Activated T-cell treated with anti-CD3 and anti-CD28 coated beads, Interleukin-2, amount 50 U/mL, for 48 hours (primary cell): ENCODE data around the gene NKAIN2.
"Not testable (repeated sequence)": the region's sequence is repeated elsewhere in the genome, so short reads cannot be mapped to it uniquely, and the experiment has no call there.

ENCODE experiments used
- DNase-seq, 2 experiments: peaks; one replicate each; pipeline ENCODE4 v3.0.0-alpha.2; 2020

Gene NKAIN2

DNA sequence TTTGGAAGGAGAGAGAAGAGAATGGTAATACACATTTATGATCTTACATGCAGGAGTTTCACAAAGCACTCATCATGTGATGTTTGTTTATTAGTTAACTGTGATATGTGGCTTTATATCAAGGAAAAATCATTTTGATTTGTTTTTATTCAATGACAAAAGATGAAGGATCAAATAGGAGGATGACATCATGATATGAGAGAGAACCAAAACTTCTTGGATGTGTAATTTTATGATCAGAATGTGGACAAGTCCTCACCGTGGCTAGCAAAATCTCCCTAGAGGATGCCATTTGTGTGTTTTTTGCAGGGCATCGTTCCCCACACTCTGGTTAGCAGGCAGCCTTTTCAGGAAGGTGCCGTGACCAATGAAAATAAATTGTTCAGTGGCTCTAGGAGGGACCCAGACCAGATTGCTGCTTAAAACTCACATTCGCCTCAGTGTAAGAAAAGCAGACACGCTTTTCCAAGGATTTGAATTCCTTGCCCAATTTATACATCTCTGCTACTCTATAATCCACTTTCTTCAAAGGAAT lies 552.7 kb downstream of the NKAIN2 start:
- DNase-seq = no peak

DNA sequence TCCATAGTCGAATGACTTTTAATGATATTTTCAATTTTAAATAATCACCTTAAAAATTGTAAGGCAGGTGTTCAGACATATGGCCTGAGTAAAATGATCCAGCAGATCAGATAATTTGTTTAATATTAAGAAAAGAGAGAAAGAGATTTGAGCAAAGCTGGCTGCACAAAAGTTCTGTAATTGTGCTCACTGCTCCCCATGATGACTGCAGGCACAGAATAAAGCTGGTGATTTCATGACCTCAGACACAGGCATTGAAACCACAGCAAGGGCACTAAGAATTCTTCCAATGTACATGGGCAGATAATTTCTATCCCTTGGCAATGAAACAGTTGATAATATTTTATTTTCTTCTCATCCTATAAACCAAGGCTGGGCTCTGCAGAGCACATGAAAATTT lies 553.1 kb downstream of the NKAIN2 start:
- no peak for DNase-seq

DNA sequence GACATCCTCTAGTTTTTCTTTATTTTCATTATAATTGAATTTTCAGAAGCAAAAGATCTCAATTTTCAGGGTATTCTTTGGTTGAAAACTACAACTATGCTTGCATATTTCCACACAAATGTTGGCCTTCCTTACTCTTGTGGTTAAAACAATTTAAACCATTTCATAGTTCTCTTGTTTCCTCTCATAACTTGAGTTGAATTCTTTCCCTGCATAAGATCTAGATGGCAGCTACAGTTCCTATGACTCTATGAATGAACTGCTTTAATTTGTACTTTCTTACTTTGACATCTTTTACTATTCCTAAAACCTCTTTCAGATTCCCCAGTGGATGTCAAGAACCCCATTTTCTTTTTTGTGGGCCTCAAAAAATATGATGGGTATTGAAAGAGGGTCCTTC lies 564.5 kb downstream of the NKAIN2 start:
- DNase-seq = no peak

DNA sequence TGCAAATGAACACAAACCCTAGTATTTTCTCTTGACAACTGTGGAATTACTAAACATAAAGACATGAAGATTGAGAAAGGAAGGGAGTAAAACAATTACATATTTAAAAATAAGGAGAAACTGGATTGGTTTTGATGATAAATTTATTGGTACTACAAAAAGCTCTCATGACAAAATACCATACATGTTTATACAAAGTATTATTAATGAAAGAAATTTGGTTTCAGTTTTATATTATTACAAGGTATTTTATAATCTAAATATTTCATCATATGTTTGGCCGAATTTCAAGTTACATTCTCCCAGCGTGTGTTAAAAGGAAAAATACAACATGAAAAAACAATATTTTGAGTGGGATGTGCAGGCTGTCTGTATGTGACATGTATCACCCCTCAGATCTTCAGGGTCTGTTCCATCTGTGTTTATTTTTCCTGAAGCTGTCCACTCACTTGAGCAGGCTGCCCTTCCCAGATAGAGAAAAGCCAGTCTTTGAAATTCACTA lies 568.4 kb downstream of the NKAIN2 start:
- no peak for DNase-seq

DNA sequence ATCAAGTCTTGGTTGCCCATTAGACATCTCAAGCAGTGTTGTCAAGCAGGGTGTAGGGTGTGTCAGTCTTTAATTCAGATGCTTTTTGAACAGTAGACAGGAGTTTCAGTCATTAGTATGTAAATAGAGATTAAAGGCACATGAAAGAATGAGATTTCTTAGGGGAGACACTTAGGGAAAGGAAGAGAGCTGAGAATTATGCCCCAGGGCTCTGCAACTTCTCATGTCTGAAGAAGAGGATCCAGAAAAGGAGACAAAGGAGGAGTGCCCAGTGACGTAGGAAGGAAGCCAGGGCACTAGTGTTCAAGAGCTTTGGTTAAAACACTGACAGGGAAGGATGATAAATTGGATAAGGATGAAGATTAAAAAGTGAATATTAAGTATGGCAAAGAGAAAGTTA lies 569.7 kb downstream of the NKAIN2 start:
- DNase-seq = no peak

DNA sequence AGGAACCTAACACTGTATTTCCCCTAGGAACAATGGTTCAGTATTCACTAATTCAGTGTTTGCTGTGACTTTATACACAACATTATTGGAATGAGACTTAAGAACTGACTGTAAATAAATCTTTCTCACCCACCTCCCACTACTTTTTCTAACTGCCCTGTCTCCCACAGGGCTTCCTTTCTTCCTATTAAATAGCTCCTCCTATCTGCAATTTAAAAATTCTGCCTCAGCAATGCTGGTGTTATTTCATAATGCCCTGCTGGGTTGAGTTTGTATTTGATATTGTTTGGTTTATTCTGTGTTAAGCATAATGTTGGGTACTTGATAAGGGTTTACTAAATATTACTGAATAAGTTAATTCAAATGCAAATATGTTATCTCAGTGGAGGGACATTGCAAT lies 585.5 kb downstream of the NKAIN2 start:
- no peak for DNase-seq

DNA sequence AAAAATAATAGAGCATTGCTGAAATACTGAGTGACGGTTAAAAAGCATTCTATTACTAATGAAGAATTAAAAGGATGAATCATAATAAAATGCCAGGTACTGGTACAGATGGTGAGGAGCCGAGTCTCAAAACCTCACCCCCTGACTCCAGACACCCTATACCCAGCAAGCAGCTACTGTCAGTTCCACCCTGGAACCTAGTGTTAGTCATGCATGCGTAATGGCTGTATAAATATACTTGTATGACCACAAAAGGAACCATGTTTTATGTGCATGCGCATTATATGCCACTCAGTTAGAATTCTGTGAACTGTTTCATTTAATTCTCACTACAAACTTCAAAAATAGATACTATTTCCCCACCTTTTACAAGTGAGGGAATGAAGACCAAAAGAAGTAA lies 589.9 kb downstream of the NKAIN2 start:
- no peak for DNase-seq

DNA sequence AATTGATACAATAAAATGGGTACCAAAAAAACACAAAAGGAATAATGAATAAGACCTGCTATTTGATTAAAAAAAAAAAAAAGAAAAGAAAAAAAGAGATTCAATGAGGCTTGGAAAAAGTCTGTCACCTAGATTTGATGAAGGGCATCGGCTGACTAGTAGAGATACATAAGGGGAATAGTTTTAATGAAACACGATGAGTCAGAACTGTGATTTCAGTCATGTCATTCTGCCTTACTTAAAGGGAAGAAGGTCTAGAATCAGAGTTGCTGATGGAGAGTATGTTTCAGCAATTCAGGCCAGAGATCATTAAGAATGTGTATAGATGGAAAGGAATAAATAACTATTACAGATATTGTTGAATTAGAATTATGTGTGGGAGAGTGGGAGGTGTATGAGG lies 592.7 kb downstream of the NKAIN2 start:
- DNase-seq = no peak

DNA sequence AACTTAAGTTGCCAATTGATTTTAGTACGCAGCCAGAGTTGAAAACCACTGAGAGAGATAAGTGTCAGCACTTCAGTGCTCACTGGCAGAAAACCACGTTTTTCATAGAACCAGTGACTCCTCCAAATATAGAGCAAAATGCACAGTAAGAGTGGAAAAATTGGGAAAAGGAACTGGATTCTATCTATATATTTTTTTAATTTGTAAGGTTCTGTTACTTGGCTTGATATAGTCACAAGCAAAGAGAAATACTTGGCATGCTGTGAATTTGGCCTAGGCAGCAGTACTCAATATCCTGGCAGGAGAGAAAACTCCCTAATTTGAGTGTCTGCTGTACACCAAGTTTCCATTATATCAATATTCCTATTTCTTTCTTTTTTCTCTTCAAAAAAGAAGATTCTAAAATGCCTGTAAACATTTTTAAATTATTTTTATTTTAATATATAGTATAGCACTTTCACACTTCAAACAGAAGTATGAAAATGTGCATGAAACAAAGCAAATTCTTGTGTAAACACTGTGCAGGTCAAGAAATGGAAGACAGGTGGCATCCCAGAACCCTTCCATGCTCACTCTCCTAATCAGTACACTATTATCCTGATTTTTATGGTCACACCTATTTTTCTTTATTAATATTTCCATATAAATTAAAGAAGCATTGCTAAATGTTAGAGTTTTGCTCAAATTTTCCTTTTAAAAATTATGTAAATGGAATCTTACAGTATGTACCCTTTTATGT lies 596.8 kb downstream of the NKAIN2 start:
- no peak for DNase-seq

DNA sequence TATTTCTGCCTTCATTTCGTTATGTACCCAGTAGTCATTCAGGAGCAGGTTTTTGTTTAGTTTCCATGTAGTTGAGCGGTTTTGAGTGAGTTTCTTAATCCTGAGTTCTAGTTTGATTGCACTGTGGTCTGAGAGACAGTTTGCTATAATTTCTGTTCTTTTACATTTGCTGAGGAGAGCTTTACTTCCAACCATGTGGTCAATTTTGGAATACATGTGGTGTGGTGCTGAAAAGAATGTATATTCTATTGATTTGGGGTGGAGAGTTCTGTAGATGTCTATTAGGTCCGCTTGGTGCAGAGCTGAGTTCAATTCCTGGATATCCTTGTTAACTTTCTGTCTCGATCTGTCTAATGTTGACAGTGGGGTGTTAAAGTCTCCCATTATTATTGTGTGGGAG lies 606.8 kb downstream of the NKAIN2 start:
- not testable (repeated sequence) for DNase-seq

DNA sequence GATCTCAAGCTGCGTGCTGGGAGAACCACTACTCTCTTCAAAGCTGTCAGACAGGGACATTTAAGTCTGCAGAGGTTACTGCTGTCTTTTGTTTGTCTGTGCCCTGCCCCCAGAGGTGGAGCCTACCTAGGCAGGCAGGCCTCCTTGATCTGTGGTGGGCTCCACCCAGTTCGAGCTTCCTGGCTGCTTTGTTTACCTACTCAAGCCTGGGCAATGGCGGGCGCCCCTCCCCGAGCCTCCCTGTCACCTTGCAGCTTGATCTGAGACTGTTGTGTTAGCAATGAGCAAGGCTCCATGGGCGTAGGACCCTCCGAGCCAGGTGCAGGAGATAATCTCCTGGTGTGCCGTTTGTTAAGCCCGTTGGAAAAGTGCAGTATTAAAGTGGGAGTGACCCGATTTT lies 609.0 kb downstream of the NKAIN2 start:
- DNase-seq = not testable (repeated sequence)

DNA sequence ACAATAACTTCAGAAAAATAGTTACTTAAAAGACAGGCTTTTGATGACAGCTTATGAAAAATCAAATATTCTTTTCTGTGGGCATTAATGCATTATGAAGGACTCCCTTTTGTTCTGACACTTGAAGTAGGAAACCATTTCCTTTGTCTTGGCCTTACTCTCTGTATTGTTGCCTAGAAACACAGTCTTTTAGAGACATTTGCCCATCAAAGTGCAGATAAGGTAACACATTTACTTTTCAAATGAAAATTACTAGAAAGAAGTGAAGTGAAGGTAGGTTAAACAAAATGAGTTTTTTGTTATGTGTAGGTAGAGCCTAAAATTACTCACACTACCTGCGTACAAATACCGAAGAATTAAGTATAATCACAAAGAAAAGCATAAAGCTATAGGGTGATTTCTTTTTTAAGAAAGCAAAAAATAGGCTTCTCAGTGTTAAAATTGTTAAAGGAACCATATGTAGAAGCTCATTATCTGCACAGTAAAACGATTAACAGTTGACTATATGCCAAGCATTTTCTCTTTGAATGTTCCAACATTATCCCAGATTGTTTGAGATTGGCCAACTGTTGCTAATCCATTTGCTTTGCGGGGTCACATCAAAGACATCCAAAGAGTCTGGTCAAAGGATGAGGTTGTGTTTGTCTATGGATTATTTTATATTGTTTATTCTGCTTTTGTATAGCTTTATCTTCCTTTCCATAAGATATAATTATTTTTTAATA lies 616.6 kb downstream of the NKAIN2 start:
- no peak for DNase-seq

DNA sequence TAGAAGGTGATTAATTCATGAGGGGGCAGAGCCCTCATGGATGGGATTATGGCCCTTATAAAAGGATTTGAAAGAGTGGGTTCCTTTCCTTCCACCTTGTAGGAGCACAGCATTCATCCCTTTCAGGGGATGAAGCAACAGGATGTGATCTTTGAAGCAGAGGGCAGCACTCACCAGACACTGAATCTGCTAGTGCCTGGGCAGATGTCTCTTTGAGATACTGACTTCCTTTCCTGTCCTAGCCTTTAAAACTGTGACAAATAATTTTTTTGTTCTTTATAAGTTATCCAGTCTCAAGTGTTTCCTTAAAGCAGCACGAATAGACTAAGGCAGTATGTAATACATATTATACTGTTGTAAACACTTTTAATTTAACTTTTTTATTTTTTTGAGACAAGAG lies 620.0 kb downstream of the NKAIN2 start:
- no peak for DNase-seq

DNA sequence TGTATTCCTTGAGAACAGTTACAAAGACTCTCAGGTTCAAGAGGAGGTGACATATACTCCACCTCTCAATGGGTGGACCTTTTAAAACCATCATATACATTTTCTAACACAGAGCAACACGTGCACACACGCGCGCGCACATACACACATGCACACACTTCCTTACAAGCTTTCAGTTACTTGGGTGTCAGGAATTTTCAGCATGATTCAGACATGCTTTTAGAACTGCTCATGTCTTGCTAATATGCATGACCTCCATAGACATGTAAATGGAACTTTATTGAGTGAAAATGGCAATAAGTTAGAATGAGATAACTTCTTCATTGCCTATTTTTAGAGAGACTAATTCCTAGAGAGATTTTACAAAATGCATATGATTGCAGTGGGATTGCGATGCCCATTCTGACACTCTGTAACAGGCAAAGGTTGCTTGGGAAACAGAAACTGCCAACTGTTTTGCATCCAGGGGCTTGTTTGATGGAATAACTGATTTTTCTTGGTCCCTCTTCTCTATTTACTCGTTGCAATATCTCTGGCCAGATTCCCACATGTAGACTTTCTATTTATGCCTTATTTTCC lies 627.2 kb downstream of the NKAIN2 start:
- DNase-seq = no peak

DNA sequence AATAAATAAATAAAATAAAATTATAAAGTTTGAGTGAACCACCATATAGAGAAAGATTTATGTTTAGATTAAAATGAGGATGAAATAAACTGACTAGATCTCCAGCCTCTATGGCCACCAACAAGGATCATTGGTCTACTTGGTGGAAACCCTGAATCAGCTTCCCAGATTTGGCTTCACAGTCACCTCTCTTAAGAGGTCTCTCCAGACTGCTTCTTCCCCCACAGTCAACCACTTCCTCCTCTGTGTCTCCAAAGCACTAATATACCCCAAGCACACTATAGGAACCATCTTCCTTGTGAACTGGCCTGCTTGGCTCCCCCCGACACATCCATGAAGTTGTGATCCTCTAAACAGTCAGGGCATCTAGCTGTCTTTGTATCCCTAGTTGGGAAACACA lies 629.0 kb downstream of the NKAIN2 start:
- DNase-seq = no peak

DNA sequence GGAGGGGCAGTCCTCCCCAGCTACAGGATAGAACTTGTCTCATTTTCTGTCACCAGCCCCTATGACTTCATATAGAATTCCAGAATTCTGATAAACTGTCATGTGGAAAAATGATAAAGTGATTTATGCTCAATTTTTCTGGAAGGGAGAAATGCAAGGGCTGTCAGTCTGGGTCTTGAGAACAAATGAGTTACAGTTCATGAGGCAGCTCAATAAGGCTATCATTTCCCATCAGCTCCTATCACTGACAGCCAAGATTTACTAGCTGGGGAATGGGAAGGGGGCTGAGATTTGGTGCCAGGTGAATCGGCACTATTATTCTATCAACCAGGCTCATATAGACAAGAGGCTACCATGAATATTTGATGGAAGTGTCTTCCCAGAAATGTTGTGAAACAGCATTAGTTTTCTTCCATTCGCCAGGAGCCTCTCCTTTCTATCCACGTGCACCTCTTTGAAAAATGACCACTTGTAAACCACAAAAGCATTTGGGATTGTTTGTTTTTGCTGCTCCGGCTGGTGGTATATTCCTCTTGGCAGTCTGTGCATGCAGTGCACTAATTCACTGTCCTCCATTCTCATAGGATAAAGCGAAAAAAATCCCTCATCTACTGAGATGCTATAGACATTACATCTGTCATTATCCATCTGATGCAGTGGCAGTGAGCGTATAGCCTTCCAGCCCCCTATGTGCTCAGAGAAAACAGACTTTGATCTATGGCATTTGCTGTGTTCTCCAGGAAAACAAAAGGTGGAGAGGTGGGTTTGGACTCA lies 629.9 kb downstream of the NKAIN2 start:
- no peak for DNase-seq

DNA sequence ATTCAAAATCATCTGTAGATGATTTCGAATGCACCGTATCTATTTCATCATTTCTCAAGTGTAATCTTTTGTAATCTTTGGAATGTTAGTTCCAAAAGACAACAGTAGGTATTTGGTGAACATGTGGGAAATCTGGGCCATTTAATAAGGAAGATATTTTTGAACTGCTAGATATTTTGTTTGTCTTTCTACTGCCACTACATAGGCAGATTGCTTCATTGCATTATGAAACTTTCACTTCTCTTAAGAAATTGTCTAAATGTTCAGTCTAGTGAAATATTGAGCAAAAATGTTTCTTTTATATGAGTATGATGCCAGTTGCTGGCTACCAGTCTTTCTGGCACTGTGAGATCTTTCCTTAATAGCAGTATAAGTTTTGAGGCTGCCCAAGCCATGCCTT lies 630.8 kb downstream of the NKAIN2 start:
- no peak for DNase-seq

DNA sequence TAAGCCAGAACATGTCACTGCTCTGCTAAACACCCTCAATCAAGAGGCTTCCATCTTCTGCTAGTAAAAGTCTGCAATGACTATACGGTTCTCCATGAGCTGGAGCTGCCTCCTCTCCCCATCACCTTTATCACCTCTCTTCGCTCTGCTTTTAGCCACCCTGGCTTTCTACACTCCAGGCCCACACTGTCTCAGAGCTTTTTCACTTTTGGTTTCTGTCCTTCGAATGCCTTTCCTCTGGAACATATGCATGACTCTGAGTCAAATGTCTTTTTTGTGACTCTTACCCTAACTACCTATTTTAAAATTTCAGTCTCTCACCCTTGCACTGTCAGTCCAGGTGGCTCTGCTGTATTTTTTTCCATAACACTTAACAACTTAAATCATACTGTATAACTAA lies 633.1 kb downstream of the NKAIN2 start:
- no peak for DNase-seq

DNA sequence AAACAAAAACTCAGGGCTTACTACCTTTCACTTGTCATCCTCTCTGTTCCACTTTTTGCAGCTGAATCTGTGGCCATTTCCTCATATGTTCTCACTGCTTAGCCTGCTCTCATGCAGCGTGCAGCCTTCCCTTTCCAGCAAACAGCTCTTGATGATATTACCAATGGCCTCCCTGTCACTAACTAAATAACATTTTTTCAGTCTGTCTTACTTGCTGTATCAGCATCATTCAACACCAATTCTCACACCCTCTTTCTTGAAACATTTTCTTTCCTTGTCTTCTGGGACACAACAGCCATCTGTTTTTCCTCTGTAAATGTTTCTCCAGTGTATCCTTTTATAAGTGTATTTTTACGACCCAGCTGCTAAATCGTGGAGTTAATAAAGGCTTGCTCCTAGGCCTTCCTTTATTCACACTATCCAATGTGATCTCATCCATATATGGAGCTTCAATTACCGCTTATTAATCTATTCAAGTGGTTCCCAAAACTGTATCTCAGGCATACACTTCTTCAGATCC lies 634.9 kb downstream of the NKAIN2 start:
- DNase-seq = no peak

DNA sequence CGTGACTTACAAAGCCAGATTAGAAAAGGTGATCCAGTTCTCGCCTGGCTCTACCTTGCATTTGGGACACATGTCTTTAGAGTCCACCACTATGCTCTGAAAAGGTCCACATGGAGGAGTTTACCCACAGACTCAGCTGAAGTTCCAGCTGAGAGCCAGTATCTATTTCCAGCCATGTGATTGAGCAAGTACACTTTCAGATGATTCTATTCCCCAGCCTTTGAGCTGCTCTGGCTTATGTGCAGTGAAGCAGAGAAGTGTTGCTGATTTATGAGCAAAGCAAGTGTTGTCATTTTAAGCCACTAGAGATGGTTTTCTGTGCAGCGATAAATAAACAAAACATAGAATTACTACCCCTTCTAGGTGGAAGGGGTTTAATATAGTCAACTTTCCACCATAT lies 637.8 kb downstream of the NKAIN2 start:
- DNase-seq = no peak

DNA sequence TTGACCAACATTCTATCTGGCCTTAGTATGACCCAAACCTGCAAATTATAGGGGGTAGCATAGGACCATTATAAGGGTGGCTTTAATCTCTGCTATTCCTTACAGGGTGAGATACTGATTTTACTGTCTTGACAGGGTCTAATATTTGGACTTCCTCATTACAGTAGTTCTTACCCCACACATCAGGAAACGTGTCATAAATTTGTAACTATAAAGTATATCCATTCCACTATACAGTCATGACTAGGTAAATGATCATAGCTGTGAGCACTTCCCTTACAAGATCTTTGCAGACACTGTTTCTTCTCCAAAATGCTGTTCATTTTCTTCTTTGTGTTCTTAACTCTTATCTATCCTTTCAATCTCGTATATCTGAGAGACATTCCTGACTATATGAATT lies 639.9 kb downstream of the NKAIN2 start:
- DNase-seq = no peak

DNA sequence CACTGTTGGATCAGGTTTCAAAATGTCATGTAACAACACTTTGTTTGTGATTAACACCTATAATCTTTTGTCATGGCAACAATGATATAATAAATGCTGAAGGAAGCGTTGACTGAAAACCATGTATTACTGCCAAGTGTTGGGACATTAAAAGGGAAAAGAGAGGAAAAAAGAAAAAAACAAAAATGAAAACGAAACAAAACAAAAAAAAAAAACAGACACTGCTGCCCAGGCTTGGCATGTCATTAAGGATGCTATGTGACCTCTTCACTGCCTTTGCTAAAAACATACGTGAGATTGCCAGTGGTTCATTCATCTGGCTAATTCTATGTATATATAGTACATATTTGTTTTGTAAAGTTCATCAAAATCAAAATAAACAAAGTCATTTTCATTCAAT lies 641.9 kb downstream of the NKAIN2 start:
- DNase-seq = no peak

DNA sequence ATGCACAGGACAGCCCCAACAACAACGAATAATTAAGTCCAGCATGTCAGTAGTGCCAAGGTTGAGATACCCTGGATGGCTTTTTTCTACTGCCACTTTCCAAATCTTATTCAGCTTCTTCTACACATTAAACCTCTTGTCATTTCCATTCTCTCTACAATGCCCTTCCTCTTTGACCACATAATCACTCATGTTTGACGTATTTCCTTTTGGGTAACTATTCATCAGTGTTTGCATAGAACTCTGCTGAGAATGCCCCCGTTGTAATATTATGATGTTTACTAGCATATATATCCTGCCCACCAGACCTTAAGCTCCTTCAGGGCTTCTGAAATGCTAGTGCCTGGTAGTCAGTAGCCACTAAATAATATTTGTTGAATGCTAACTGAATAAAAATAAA lies 643.3 kb downstream of the NKAIN2 start:
- DNase-seq = no peak
